Posterior cingulate gyrus (tissue), 11 donors: ENCODE measurements around the gene NLRP1.
A peak's percentile ranks its signal among the peaks of the same experiment; 100 is the strongest.

Experiments
- DNase-seq, 10 donors: peaks; one replicate each; pipeline versions ENCODE4 v3.0.0 to v3.0.0-alpha.2; 2020 to 2021; ENCODE audit warnings: mixed read lengths in 3 of 10
- intact Hi-C: fragments of 100-400 bp; cut with DNase I; formaldehyde crosslinking; loops from one replicate; pipeline ENCODE4 v1.15.1; 2023

The NLRP1 gene

GRCh38 chr17:5486206-5487124 is 97.8 kb downstream of the NLRP1 start, which contains the start of gene MIS12:
Gene MIS12, plus strand, starts transcription at chr17:5486566. Its CDS starts 2,297 bp downstream, at chr17:5488863.
- intact Hi-C loops = loop anchor here (1.0 kb wide), 2 partner anchors 17 to 67 kb away; partner anchors contain the start of gene NUP88
- peak; percentile 94 to 100 (median 98) for DNase-seq

DNA sequence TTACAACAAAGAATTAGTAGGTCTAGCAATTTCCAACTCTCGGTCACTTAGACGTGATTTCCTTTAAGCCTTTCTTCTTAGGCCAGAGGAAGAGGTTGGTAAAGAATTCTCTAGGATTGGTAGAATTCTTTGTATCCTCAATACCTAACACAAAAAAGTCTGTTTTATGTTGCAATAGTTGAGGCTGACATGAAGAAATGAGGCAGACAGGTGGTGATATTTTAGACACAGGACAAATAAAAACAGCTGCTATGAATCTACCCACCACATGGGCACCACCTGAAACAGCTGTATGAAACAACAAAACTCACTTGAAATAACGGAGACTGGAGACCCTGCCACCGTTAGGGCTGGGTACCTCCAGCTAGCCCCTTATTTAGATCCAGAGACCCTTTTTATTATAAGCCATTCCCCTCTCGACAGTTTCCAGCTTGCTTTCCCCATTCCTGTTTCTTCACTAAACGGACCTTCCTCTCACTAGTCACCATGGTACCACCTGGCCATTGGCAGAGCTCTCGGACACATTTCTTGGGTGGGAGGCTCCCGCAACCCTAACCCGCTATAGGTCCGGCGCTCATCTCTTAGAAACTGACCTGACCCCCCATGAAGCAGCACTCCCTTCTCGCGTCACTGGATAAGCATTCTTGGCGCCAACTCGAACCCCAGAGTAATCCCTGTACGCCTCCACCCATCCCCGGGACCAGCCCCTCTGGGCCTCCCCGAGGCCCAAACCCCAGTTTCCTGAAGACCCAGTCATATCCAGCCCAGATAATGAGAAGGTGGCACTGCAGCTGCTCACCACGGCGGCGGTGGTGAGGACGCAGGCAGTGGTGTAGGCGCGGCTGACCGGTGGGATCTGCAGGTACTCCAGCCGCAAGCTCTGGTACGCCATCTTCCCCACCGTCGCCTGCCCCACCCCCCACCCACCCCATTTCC is 98.8 kb downstream of the NLRP1 start, which contains the start of gene DERL2:
TSS of gene DERL2 (minus strand) at position 909 of the 936 bp plus-strand sequence. CDS start at position 892, 17 bp downstream.
- intact Hi-C loops = loop anchor here (1.0 kb wide), 2 partner anchors 16 to 66 kb away; partner anchors contain the start of gene NUP88
- DNase-seq = no peak

DNA sequence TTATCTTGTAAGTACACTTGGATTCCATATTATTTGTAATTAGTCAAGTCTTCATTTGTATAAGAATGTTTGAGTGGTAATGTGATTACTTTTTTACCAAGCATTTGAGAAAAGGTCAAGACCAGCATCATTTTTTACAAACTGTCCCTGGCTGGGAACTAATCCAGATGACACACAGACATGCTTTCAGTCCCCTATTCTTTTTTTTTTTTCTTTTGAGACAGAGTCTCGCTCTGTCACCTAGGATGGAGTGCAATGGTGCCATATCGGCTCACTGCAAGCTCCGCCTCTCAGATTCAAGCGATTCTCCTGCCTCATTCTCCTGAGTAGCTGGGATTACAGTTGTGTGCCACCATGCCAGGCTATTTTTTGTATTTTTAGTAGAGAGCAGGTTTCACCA is 102.9 kb downstream of the NLRP1 start:
- no peak for DNase-seq
- intact Hi-C loops = no loop called here

- no peak for DNase-seq
- intact Hi-C loops = no loop called here
Measured at GRCh38 chr17:5480962-5481361, 103.3 kb downstream of the NLRP1 start.

GRCh38 chr17:5478992-5479391 is 105.3 kb downstream of the NLRP1 start:
- no peak for DNase-seq
- intact Hi-C loops = no loop called here

GRCh38 chr17:5473906-5474305 is 110.4 kb downstream of the NLRP1 start:
- no peak for DNase-seq
- intact Hi-C loops = no loop called here

DNA sequence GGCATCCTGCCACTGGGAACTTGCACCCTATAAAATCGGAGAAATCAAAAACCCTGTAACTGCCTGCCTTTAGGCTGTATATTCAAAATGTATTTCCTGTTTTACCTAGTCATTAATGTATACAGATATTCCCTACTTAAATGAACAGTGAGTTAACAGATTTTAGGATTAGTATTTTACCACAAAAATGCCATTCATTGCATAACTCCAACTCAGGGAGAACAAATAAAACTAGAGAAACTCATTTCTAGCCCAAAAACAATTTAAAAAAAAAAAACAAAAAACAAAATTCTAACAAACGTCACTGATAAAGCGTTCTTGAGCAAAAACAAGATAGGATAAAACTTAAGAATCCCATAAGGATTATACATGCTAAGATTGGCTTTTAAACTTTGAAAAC is 111.8 kb downstream of the NLRP1 start:
- no peak for DNase-seq
- intact Hi-C loops = no loop called here

DNA sequence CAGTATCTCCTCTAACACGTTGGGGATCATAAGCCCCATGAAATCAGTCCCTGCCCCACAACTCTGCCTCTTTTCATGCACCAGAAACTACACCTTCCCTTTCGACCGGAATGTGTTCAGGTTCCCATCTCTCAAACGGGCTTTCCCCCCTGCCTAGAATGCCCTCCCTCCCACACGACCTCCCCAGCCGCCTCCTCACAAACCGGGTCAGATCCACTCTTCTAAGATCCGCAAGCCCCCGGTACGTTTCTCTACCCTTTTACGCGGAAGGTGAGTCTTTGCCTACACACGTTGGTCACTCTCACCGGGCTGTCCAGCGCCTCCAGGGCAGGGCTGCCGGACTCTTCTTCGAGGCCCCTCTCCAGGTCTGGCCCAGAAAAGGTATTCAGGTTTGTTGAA is 116.2 kb downstream of the NLRP1 start:
- intact Hi-C loops = loop anchor here (2.0 kb wide), 2 partner anchors 29 to 49 kb away; partner anchors contain the start of genes C1QBP and NUP88
- no peak for DNase-seq

- no peak for DNase-seq
- intact Hi-C loops = no loop called here
Measured at GRCh38 chr17:5467416-5467815, 116.9 kb downstream of the NLRP1 start.

DNA sequence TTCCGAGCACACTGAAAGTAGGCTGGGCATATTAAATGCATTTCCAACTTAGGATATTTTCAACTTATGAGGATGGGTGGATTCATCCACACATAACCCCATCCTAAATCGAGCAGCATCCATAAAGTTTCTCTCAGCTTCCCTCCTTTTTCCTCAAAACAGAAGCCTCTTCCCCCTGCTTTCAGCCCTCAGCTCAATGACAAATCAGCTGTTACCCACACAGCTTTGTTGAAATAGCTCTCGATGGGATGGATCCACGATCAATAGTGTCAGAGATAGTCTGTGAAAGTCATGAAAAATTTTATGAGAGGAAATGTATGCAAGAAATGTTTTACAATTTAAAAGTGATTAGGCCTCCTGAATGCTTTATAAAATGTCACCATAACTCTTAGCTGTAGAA is 118.0 kb downstream of the NLRP1 start:
- intact Hi-C loops = no loop called here
- no peak for DNase-seq

- intact Hi-C loops = no loop called here
- DNase-seq = peak in 1 of 10 donors; percentile 37
Measured at GRCh38 chr17:5464717-5465507, 119.4 kb downstream of the NLRP1 start.
